Mesenteric fat pad (tissue), 1 donor: ENCODE results near the gene ABCC1. TPM values are rescaled to one million over a fixed set of nuclear protein-coding genes. Genes with fewer than 3 reads are reported as not detected.

ENCODE experiments used
- DNase-seq: peaks from one replicate; pipeline ENCODE4 v3.0.0-alpha.2; 2020; ENCODE audit warnings: low spot score
- total RNA-seq: library from RNA; stranded (reverse); fragmentation: NEBNext Ultra II Directional; extraction: Animal tissue kit (Norgen Biotek cat#: 25700); gene quantifications from one replicate; pipeline ENCODE4 v1.2.1, GENCODE V29; 2021
- donor health status: DM: yes; HTN: yes; CAD: no.

Gene ABCC1
- total RNA-seq, 1 donor from 2014 or later: 42.8 TPM

- no peak for DNase-seq
These were observed 67.1 kb downstream of the ABCC1 start for GRCh38 chr16:16016388-16016964.

DNA sequence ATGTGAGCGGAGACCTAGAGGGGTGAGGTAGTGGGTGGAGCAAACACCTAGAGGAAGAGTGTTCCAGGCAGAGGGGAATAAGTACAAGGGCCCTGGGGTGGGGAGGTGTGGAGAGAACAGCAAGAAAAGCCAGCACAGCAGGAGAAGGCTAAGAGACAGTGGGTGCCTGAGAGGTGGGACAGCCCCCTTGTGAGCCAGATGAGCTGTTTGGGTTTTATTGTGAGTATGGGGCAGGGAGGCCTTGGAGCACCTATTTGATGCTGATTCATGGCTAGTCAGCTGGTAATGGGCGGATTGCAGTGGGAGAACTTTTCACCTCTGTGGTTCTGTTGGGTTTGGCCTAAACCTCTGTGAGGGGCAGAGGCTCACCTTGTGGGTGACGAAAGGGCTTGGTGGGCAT, 68.4 kb downstream of the ABCC1 start:
- DNase-seq: no peak

- no peak for DNase-seq
These were observed 69.3 kb downstream of the ABCC1 start for GRCh38 chr16:16018705-16019104.

DNA sequence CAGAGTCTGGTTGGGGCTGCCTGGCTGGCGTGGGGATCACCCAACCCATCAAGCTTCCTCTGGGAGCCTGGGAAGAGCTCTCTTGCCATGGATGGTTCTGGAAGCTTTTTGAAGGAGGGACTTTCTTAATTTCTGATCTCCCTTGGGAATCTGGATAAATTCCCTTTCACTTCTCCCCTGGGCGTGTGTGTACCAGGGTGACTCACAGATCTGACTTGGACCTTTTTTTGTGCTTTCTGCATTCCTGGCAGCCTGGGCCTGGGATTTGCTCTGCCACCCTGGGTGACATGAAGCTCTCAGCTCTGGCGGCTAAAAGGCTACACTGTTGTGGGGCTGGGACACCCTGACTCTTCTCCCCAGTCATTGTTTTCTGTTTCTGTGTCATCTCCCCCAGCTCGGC, 70.1 kb downstream of the ABCC1 start:
- DNase-seq: no peak

- no peak for DNase-seq
These were observed 70.9 kb downstream of the ABCC1 start for GRCh38 chr16:16020291-16020690.

DNA sequence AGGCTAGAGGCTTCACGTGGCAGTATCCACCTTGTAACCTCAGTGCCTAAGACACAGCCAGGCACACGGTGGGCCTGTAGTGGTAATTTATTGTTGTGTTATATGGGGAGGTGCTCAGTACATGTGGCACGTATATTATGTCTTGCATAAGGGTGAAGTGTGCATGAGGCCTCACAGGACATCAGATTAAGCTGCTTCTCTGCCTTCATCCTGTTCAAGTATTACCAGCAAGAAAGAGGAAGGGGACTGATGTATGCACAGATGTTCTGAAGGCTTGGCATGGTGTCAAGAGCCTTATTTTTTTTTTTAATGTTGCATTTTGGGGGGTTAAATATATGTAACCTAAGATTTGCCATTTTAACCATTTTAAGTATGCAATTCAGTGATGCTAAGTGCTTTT, 71.6 kb downstream of the ABCC1 start:
- no peak for DNase-seq

- DNase-seq: no peak
These were observed 72.2 kb downstream of the ABCC1 start for GRCh38 chr16:16021646-16021987.

GRCh38 chr16:16021988-16022682, 72.7 kb downstream of the ABCC1 start:
- peak; percentile 97 for DNase-seq

- DNase-seq: no peak
These were observed 73.3 kb downstream of the ABCC1 start for GRCh38 chr16:16022683-16023064.

- no peak for DNase-seq
These were observed 76.0 kb downstream of the ABCC1 start for GRCh38 chr16:16025214-16025968.

GRCh38 chr16:16027728-16028310, 78.4 kb downstream of the ABCC1 start:
- DNase-seq: no peak

GRCh38 chr16:16028311-16028999, 79.0 kb downstream of the ABCC1 start:
- no peak for DNase-seq

- DNase-seq: no peak
These were observed 80.1 kb downstream of the ABCC1 start for GRCh38 chr16:16029431-16030011.

DNA sequence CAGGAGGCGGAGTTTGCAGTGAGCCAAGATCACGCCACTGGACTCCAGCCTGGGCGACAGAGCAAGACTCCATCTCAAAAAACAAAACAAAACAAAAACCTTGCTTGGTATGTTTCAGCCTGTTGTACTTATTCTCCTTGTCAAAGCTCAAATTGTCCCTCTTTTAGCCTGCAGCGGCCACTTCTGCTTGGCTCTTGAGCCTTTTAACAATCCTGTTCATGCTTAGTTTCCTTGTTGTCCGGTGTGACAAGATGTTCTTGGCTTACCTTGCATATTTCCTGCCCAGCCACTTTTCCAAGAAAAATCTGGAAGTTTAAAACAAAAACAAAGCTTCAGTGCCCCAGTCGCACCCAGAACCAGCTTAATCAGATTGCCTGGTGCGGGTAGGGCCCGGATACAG, 81.0 kb downstream of the ABCC1 start:
- no peak for DNase-seq

DNA sequence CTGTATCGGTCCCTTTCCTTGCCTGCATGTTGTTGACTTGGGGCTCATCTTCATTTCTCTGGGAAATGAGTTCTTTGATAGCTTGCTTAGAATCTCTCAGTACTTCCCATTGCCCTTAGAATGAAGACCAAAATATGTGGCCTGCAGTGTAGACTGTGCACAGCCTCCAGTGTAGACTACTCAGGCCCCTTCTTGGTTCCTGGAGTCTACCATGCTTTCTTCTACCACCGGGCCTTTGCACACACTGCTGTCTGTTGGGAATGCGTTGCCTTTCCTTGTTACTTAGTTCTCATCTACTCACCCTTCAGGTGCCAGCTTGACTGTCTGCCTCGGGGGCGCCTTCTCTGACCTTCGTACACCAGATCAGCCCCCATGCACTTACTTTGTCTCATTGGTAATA, 82.0 kb downstream of the ABCC1 start:
- no peak for DNase-seq

DNA sequence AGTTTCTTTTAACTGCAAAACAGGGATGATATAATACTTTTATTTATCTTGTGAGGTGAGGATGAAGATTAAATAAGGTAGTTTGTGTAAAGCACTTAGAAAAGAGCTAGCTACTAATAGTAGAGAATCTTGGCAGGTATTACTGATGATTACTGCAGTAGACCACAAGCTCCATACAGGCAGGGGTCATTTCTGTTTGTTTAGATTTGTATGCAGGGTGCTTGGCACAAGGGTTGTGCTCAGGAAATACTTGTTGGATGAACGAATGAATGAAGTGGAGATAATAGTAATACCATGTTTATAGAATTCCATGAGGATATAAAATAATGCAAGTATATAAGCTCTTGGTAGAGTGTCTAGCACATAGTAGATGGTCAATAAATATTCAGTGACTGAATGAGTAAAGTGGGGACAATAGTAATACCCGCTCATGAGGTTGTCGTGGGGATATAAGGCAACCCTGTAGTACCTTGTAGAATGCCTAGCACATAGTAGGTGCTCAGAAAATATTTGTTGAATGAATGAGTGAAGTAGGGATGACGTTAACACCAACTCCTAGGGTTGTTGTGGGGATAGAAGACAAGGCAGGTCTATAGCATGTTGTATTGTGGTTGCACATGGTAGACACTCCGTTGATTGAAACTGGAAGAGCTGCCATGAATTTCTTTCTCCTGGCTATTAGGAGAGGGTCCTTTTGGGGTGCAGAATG, 83.0 kb downstream of the ABCC1 start:
- no peak for DNase-seq

DNA sequence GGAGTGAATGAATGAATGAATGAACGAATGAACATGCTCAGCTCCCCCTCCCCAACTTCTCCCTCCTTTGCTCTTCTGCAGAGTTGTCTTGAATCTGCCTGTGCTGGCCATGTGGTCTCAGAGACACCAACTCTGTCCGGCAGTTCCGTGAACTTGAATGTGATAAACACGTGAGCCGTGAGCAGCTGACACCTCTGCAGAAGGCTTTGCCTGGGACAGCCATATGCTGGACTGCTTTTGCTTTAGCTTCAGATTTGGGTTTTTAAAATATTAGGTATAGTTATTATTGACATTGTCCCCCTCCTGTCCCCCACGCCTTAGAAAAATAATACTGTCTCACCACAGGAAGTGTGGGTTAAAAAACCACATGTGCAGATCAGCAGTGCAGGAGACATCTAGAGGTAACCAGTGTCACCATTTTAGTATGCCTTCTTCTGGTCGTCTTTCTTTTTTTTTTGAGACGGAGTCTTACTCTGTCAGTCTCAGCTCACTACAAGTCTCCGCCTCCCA, 83.8 kb downstream of the ABCC1 start:
- no peak for DNase-seq

- DNase-seq: no peak
These were observed 87.0 kb downstream of the ABCC1 start for GRCh38 chr16:16036359-16036792.

DNA sequence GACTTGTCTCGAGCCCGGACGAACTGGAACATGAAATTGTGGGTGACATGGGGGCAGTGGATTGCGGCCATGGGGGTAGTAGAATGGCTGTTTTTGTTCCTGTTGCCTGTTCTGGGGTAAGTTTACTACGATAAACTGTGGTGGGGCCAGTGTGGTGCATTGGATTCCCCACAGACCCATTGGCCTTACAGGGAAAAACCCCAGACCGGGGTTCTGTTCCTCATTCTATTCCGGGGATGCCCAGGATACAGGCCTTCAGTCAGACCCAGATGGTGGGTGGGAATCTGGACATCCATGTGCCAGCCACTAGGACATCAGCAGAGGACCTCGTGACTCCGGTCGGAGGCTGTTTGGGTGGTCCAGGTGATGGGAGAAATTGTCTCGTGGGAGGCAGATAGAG, 88.1 kb downstream of the ABCC1 start:
- DNase-seq: no peak

DNA sequence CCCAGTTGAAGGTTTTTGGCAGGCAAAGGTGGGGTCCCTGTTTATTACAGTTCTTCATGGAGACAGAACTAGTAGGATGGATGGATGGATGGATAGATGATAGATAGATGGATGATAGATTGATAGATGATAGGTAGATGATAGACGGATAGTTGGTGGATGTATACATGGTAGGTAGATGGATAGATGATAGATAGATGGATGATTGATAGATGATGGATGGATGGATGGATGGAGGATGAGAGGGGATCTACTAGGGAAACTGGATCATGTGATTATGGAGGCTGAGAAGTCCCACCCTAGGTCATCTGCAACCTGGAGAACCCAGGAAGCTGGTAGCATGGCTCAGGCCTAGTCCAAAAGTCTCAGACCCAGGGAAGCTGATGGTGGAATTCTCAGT, 88.6 kb downstream of the ABCC1 start:
- DNase-seq: no peak
